GM21717 (cell line): ENCODE results near the gene ALKBH7.
"Not testable (repeated sequence)": the region's sequence is repeated elsewhere in the genome, so short reads cannot be mapped to it uniquely, and the experiment has no call there.

ENCODE experiments used
- ATAC-seq: cut with Tn5 transposase; IDR thresholded peaks from one replicate; pipeline ENCODE4 v1.9.1; 2021; ENCODE audit warnings: mild to moderate bottlenecking, moderate library complexity; ENCODE audit not compliant: unreplicated experiment

The ALKBH7 gene

GRCh38 chr19:6372594-6373095 is at the start of gene ALKBH7:
Gene ALKBH7 (plus strand): TSS chr19:6372794. CDS start chr19:6372821, 27 bp downstream.
- ATAC-seq, result peak; percentile 57

- ATAC-seq, result no peak
Measured at GRCh38 chr19:6324757-6325156, 47.8 kb upstream of the ALKBH7 start.

GRCh38 chr19:6325614-6326013 is 47.0 kb upstream of the ALKBH7 start:
- no peak for ATAC-seq

- ATAC-seq, result no peak
Measured at GRCh38 chr19:6326815-6327214, 45.8 kb upstream of the ALKBH7 start.

- ATAC-seq, result no peak
Measured at GRCh38 chr19:6333439-6333838, 39.2 kb upstream of the ALKBH7 start, which contains the start of gene ACER1. Gene ACER1 (minus strand): TSS chr19:6333612. CDS start chr19:6333551, 61 bp downstream.

GRCh38 chr19:6334490-6335285 is 37.9 kb upstream of the ALKBH7 start:
- no peak for ATAC-seq

GRCh38 chr19:6340493-6341201 is 31.9 kb upstream of the ALKBH7 start:
- ATAC-seq, result no peak

- no peak for ATAC-seq
Measured at GRCh38 chr19:6343462-6343861, 29.1 kb upstream of the ALKBH7 start.

- not testable (repeated sequence) for ATAC-seq
Measured at GRCh38 chr19:6349271-6349670, 23.3 kb upstream of the ALKBH7 start.

GRCh38 chr19:6350688-6351087 is 21.9 kb upstream of the ALKBH7 start:
- no peak for ATAC-seq

- no peak for ATAC-seq
Measured at GRCh38 chr19:6352381-6353165, 20.0 kb upstream of the ALKBH7 start.

- ATAC-seq, result no peak
Measured at GRCh38 chr19:6354098-6354674, 18.4 kb upstream of the ALKBH7 start.

- not testable (repeated sequence) for ATAC-seq
Measured at GRCh38 chr19:6355321-6356040, 17.1 kb upstream of the ALKBH7 start.

- ATAC-seq, result no peak
Measured at GRCh38 chr19:6357174-6357573, 15.4 kb upstream of the ALKBH7 start.

GRCh38 chr19:6358003-6358402 is 14.6 kb upstream of the ALKBH7 start:
- ATAC-seq, result no peak

GRCh38 chr19:6359568-6360341 is 12.8 kb upstream of the ALKBH7 start:
- ATAC-seq, result no peak

- ATAC-seq, result not testable (repeated sequence)
Measured at GRCh38 chr19:6360445-6360844, 12.1 kb upstream of the ALKBH7 start.

- not testable (repeated sequence) for ATAC-seq
Measured at GRCh38 chr19:6360857-6361216, 11.8 kb upstream of the ALKBH7 start.

- no peak for ATAC-seq
Measured at GRCh38 chr19:6362027-6362350, 10.6 kb upstream of the ALKBH7 start.
